Measurements from ENCODE around the gene CEP120. TPM values are rescaled to one million over a fixed set of nuclear protein-coding genes. Genes with fewer than 3 reads are reported as not detected.

The CEP120 gene
- total RNA-seq, 4 donors from 2014 or later: 15.9 to 31.5 (median 23.6) TPM

DNA sequence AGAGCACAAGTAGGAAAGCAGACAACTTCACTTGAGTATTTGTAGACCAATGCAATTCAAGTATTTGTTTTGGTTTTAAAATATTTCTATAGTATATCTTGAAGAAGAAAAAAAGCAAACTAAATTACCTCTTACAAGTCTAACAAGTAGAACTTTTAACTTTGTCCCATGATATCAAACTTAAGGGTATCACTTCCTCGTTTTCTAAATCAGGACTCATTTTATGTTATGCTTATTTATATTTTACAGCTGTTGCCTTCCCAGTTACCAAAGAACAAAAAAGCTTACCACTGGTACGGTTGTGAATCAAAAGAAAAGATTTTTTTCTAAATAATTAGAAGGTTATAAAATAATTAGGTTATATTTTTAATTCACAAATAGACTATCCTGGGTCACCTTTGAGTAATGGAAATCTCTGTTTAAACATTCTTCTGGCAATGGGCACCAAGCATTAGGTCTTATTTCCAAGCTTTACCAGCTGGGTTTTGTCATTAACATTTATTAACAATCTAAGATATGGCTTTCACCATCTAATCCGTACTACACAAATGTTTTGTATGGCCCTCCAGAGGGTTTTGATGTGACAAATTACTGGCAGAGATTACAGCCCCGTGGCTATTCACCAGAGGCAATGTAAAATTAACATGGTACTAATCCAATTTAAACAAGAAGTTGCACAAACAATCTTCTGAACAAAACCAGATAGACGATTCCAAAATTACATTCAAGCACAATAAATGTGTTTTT, 63.6 kb downstream of the CEP120 start:
- 58% methylated on average over 5 of the region's 5 CpGs for WGBS, 2 donors
- Histone ChIP-seq H3K36me3 (peaks cover 0 to 27% (median 0%) of the 10 kb centered on the region in 3 donors), H3K4me3 (no peak overlapping the region), H3K4me1 (peaks cover 0 to 16% (median 3%) of the 10 kb centered on the region in 4 donors), H3K9me3 (peaks cover 0 to 5% (median 2%) of the 10 kb centered on the region in 4 donors), H3K27ac (no peak overlapping the region), H3K27me3 (no peaks in the 10 kb centered on the region)
- DNase-seq (ENCODE audit: low spot score in 2 of 2): peak in 1 of 2 donors; percentile 15
- TF ChIP-seq EP300 (IDR thresholded peaks at IDR 0.05) (peak in 1 of 2 donors; percentile 26), POLR2A (IDR thresholded peaks at IDR 0.05) (no peak)
- TF ChIP-seq, protein P1, sequence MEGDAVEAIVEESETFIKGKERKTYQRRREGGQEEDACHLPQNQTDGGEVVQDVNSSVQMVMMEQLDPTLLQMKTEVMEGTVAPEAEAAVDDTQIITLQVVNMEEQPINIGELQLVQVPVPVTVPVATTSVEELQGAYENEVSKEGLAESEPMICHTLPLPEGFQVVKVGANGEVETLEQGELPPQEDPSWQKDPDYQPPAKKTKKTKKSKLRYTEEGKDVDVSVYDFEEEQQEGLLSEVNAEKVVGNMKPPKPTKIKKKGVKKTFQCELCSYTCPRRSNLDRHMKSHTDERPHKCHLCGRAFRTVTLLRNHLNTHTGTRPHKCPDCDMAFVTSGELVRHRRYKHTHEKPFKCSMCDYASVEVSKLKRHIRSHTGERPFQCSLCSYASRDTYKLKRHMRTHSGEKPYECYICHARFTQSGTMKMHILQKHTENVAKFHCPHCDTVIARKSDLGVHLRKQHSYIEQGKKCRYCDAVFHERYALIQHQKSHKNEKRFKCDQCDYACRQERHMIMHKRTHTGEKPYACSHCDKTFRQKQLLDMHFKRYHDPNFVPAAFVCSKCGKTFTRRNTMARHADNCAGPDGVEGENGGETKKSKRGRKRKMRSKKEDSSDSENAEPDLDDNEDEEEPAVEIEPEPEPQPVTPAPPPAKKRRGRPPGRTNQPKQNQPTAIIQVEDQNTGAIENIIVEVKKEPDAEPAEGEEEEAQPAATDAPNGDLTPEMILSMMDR (IDR thresholded peaks at IDR 0.05): no peak

DNA sequence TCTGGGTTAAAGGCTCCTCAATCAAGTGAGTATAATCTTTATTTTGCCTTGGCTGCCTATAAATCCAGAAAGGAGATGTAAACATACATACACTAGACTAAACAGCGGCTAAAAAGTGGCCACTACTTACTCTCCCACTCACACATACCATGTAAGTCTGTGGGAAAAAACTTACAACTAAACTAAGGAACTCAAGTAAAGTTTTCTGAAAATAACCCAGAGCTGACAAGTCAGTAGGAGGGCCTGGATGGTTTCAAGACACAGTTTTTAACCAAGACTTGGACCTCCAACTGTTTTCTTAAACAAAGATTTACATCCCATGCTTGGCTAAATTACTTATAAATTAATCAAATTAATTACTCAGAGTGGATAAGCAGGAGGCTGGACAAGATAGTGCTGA, 64.5 kb downstream of the CEP120 start:
- no peak for TF ChIP-seq POLR2A (IDR thresholded peaks at IDR 0.05)
- Histone ChIP-seq H3K9me3 (peaks cover 0 to 5% (median 2%) of the 10 kb centered on the region in 4 donors), H3K4me1 (peaks cover 0 to 11% (median 3%) of the 10 kb centered on the region in 4 donors), H3K4me3 (no peak overlapping the region), H3K27me3 (no peaks in the 10 kb centered on the region), H3K27ac (no peak overlapping the region), H3K36me3 (peaks cover 0 to 27% (median 0%) of the 10 kb centered on the region in 3 donors)
- no peak for DNase-seq (ENCODE audit: low spot score in 2 of 2)
- 80 to 91% methylated on average over 1 of the region's 1 CpG for WGBS, 2 donors

DNA sequence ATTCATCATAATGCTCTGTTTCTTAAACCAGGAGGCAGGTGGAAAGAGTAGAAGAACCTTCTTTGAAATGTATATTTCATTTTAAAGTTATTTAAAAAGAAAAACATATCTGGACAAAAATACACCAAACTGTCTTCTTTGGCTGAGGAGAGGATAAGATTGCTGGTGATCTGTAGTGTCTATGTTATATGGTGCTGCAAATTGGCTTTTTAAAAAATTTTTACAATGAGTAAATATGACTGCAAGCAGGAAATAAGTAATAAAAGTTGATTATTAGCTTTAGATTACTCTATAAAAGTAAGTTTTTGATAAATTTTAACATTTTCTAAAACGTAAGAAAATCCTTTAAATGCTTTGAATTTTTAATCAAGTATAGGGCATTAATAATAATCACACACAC, 64.9 kb downstream of the CEP120 start:
- TF ChIP-seq, protein P1 (IDR thresholded peaks at IDR 0.05): no peak
- TF ChIP-seq POLR2A (IDR thresholded peaks at IDR 0.05) (no peak), EP300 (IDR thresholded peaks at IDR 0.05) (no peak)
- Histone ChIP-seq H3K27me3 (no peaks in the 10 kb centered on the region), H3K27ac (no peak overlapping the region), H3K4me3 (no peak overlapping the region), H3K36me3 (peaks cover 0 to 27% (median 0%) of the 10 kb centered on the region in 3 donors), H3K4me1 (peaks cover 0 to 11% (median 3%) of the 10 kb centered on the region in 4 donors), H3K9me3 (peaks cover 0 to 5% (median 2%) of the 10 kb centered on the region in 4 donors)
- no peak for DNase-seq (ENCODE audit: low spot score in 2 of 2)
- WGBS, 2 donors: 84 to 86% methylated on average over 1 of the region's 1 CpG

DNA sequence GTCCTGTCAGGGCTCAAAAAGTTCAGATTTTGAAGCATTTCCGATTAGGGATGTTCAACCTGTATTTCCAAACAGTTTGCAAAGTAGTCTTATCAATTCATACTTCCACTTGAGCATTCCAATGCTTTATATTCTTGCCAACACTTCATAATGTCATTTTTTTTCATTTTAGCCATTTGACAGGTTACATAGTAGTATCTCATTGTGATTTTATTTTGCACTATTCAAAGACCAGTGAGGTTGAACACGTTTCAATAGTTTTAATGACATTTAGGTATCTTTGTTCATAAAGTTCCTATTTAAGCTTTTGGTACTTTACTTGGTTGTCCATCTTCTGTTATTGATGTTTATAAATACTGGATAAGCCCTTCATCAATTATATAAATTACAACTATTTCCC, 71.4 kb downstream of the CEP120 start:
- TF ChIP-seq, protein P1 (IDR thresholded peaks at IDR 0.05): no peak
- TF ChIP-seq POLR2A (IDR thresholded peaks at IDR 0.05) (no peak), EP300 (IDR thresholded peaks at IDR 0.05) (no peak)
- H3K27ac ChIP-seq: no peak overlapping the region
- H3K9me3 ChIP-seq: peaks cover 0 to 5% (median 2%) of the 10 kb centered on the region in 4 donors
- no peak overlapping the region for H3K4me3 ChIP-seq
- DNase-seq (ENCODE audit: low spot score in 2 of 2): no peak
- H3K36me3 ChIP-seq: peaks cover 0 to 31% (median 0%) of the 10 kb centered on the region in 3 donors
- H3K4me1 ChIP-seq: no peaks in the 10 kb centered on the region
- WGBS, 2 donors: 91 to 99% methylated on average over 2 of the region's 2 CpGs
- H3K27me3 ChIP-seq: no peaks in the 10 kb centered on the region

DNA sequence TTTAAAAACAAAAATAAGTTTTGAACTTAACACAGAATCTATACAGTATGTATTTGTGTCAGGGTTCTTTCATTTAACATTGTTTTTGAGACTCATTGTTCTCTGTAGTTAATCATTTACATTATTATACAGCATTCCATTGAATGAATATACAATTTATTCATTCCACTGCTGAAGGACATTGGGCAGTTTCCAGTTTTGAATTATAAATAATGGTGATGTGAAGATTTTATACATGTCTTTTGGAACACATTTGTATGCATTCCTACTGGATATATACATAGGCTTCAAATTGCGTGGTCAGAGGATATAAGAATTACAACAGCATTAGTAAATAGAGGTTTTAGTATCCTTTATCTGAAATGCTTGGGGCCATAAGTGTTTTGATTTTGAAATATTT, 72.0 kb downstream of the CEP120 start:
- 73 to 84% methylated on average over 1 of the region's 1 CpG for WGBS, 2 donors
- Histone ChIP-seq H3K9me3 (peaks cover 0 to 2% (median 0%) of the 10 kb centered on the region in 4 donors), H3K27ac (no peak overlapping the region), H3K27me3 (no peaks in the 10 kb centered on the region), H3K4me1 (no peaks in the 10 kb centered on the region), H3K36me3 (peaks cover 0 to 29% (median 0%) of the 10 kb centered on the region in 3 donors), H3K4me3 (no peak overlapping the region)
- DNase-seq (ENCODE audit: low spot score in 2 of 2): no peak
- TF ChIP-seq EP300 (IDR thresholded peaks at IDR 0.05): no peak
- TF ChIP-seq POLR2A (IDR thresholded peaks at IDR 0.05): no peak

DNA sequence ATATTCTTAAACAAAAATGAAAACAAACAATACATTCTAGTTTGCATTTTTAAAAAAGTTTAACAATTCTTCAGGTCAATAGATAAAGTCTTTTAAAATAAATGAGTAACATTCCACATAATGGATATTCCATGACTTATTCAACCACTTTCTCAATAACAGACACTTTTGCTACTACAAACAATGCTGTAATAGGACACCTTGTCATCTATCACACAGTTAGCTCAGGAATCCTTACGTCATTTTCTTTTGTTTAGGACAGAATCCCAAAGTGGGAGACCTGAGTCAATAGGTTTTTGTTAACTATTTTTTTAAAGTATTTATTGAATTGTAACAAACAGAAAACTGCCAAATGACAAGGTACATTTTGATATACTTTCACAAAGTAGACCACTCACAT, 72.5 kb downstream of the CEP120 start:
- TF ChIP-seq EP300 (IDR thresholded peaks at IDR 0.05) (no peak), POLR2A (IDR thresholded peaks at IDR 0.05) (no peak)
- TF ChIP-seq, protein P1 (IDR thresholded peaks at IDR 0.05): no peak
- H3K36me3 ChIP-seq: peaks cover 0 to 26% (median 0%) of the 10 kb centered on the region in 3 donors
- no peaks in the 10 kb centered on the region for H3K27me3 ChIP-seq
- no peak overlapping the region for H3K4me3 ChIP-seq
- H3K9me3 ChIP-seq: no peaks in the 10 kb centered on the region
- DNase-seq (ENCODE audit: low spot score in 2 of 2): no peak
- 93 to 96% methylated on average over 1 of the region's 1 CpG for WGBS, 2 donors
- H3K4me1 ChIP-seq: no peaks in the 10 kb centered on the region
- no peak overlapping the region for H3K27ac ChIP-seq
